ACC112 (cell line): ENCODE results near the gene HNRNPAB.

Source experiments
- H2AFZ ChIP-seq: fragments of 200-600 bp; sonication (generic); one replicate; pipeline ENCODE4 v1.6.0; 2017; ENCODE audit warnings: antibody characterized with exemption, low read length; ENCODE audit not compliant: unreplicated experiment
- H3K27ac ChIP-seq: fragments of 200-600 bp; sonication (generic); 2 replicates; pipeline ENCODE4 v1.5.1; 2014; ENCODE audit warnings: low read depth, mild to moderate bottlenecking, antibody characterized with exemption, low read length, moderate library complexity
- H3K27me3 ChIP-seq: fragments of 200-600 bp; sonication (generic); 2 replicates; pipeline ENCODE4 v1.6.1; 2014; ENCODE audit warnings: mild to moderate bottlenecking, antibody characterized with exemption, low read length, moderate library complexity, mixed read lengths; ENCODE audit not compliant: insufficient read depth
- H3K36me3 ChIP-seq: fragments of 200-600 bp; sonication (generic); 2 replicates; pipeline ENCODE4 v1.6.1; 2016; ENCODE audit warnings: mild to moderate bottlenecking, antibody characterized with exemption, low read length, moderate library complexity, mixed read lengths; ENCODE audit not compliant: insufficient read depth
- H3K4me1 ChIP-seq: fragments of 200-600 bp; sonication (generic); one replicate; pipeline ENCODE4 v1.6.1; 2016; ENCODE audit warnings: low read length, mixed read lengths; ENCODE audit not compliant: insufficient read depth, unreplicated experiment, control insufficient read depth
- H3K4me3 ChIP-seq: fragments of 200-600 bp; sonication (generic); 2 replicates; pipeline ENCODE4 v1.5.1; 2014; ENCODE audit warnings: mild to moderate bottlenecking, low read depth, low read length
- H3K79me2 ChIP-seq: fragments of 200-600 bp; sonication (generic); one replicate; pipeline ENCODE4 v1.6.0; 2016; ENCODE audit warnings: low read length; ENCODE audit not compliant: control insufficient read depth, unreplicated experiment, insufficient read depth

Gene HNRNPAB

GRCh38 chr5:178212241-178213002 is 8.1 kb downstream of the HNRNPAB start:
- Histone ChIP-seq H3K27me3 (no peaks in the 10 kb centered on the region), H3K36me3 (peaks cover 34% of the 10 kb centered on the region), H3K27ac (no peak overlapping the region), H3K4me1 (peaks cover 7% of the 10 kb centered on the region), H3K79me2 (peaks cover 24% of the 10 kb centered on the region), H2AFZ (no peak overlapping the region), H3K4me3 (no peak overlapping the region)

DNA sequence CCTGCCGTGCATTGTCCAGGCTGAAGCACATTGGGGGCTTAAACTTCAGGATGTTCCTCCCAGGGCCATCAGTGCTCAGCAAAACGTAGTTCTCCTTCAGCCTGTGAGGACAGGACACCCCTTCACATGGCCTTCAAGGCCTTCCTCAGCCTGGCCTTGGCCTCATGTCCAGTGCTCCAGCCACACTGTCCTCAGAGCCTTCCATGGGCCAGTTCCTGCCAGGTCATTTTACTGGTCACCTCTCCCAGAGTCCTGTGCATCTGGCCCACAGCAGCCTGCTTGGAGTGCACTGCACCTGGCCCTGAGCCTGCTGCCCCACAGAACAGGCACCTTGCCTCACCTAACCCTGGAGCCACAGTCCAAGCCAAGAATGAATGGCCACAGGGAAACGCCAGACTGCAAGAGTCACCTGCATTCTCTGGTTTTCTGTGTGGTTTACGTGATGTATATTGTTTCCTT is 8.7 kb downstream of the HNRNPAB start:
- Histone ChIP-seq H3K4me1 (peaks cover 1% of the 10 kb centered on the region), H3K79me2 (peaks cover 17% of the 10 kb centered on the region), H3K27me3 (no peaks in the 10 kb centered on the region), H3K36me3 (peaks cover 29% of the 10 kb centered on the region), H2AFZ (no peak overlapping the region), H3K4me3 (no peak overlapping the region), H3K27ac (no peak overlapping the region)

GRCh38 chr5:178213748-178214151 is 9.4 kb downstream of the HNRNPAB start:
- peaks cover 11% of the 10 kb centered on the region for H3K79me2 ChIP-seq

DNA sequence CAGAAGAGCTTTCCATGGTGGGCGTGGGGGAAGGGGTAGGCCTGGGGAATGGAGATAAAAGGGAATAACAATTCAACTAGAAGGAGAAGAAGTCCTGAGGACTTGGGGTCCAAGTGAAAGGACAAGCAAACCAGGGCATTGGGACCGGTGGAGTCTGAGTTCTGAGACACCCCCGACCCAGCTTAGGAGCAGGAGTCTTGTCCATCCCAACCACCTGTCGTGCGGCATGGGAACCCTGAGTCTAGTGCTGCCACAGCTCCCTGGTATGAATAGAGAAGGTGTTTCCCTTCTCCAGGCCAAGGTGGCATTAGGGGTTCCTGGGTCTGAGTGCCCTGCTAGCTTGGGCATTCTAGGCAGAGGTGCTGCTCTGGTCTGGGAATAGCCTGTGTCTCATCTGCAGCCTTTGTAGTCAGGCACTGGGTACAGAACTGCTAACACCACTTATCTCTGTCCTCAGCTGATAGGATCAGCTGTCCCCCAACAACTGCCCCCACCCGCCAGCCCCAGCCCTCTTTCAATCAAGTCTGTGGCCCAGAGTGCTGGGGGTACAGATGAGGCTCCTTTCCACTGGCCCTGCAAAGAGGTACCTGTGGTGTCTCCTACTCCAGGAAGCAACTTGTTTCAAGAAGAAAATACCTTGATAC is 9.9 kb downstream of the HNRNPAB start:
- Histone ChIP-seq H3K4me1 (no peaks in the 10 kb centered on the region), H3K27me3 (no peaks in the 10 kb centered on the region), H3K79me2 (peaks cover 5% of the 10 kb centered on the region), H2AFZ (no peak overlapping the region), H3K27ac (no peak overlapping the region), H3K36me3 (peaks cover 26% of the 10 kb centered on the region), H3K4me3 (no peak overlapping the region)

More at GRCh38 chr5:178213748-178214151, 9.4 kb downstream of the HNRNPAB start:
- Histone ChIP-seq H2AFZ (no peak overlapping the region), H3K4me1 (no peaks in the 10 kb centered on the region), H3K36me3 (peaks cover 30% of the 10 kb centered on the region), H3K27ac (no peak overlapping the region), H3K27me3 (no peaks in the 10 kb centered on the region), H3K4me3 (no peak overlapping the region)

GRCh38 chr5:178215280-178216002 is 11.1 kb downstream of the HNRNPAB start:
- Histone ChIP-seq H3K79me2 (no peaks in the 10 kb centered on the region), H2AFZ (no peak overlapping the region), H3K4me3 (no peak overlapping the region), H3K4me1 (no peaks in the 10 kb centered on the region), H3K27ac (no peak overlapping the region), H3K27me3 (no peaks in the 10 kb centered on the region), H3K36me3 (peaks cover 22% of the 10 kb centered on the region)

DNA sequence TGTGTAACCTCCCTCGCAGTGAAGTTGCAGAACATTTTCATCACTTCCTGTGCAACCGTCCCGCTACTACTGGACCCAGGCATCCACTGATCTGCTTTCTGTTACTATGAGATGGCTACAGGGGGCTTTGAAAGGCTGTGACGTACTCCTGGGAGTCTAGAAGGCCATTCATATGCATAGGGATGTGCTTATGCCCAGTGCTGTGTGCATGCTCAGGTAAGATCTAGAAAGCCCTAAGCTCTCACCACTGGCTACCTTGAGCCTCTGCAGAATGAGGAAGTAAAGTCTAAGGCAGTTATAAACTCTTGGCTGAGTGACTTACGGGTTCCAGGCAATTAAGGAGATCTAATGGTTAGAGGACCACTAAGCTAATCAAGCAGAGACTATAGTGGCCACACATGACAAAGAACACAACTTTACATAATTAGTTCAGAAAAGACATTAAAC is 11.8 kb downstream of the HNRNPAB start:
- H2AFZ ChIP-seq = no peak overlapping the region
- H3K27ac ChIP-seq = no peak overlapping the region
- no peaks in the 10 kb centered on the region for H3K27me3 ChIP-seq
- H3K4me3 ChIP-seq = no peak overlapping the region
- H3K79me2 ChIP-seq = no peaks in the 10 kb centered on the region
- H3K4me1 ChIP-seq = no peaks in the 10 kb centered on the region
- H3K36me3 ChIP-seq = peaks cover 24% of the 10 kb centered on the region

- no peak overlapping the region for H2AFZ ChIP-seq
- H3K79me2 ChIP-seq = no peaks in the 10 kb centered on the region
- peaks cover 24% of the 10 kb centered on the region for H3K36me3 ChIP-seq
- H3K4me3 ChIP-seq = no peak overlapping the region
- H3K4me1 ChIP-seq = no peaks in the 10 kb centered on the region
- H3K27ac ChIP-seq = no peak overlapping the region
- H3K27me3 ChIP-seq = no peaks in the 10 kb centered on the region
Measured at GRCh38 chr5:178216779-178217178, 12.4 kb downstream of the HNRNPAB start.

DNA sequence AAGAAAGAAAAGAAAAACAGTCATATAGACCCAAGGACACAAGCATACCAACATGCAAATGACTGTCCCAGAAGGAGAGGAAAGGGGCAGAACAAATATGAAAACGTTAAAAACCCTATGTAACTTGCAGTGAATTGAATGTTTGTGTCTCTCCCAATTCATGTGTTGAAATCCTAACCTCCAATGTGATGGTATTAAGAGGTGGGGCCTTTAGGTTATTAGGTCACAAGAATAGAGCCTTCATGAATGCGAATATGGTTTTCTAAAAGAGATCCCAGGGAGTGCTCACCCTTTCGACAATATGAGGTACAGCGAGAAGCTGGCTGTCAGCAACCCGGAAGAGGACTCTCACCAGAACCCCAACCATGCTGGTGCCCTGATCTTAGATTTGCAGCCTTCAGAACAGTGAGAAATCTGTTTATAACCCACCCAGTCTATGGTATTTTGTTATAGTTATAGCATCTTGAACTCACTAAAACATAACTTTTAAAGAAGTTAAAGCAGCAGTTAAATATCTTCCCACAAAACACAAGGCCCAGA is 14.0 kb downstream of the HNRNPAB start:
- no peaks in the 10 kb centered on the region for H3K79me2 ChIP-seq
- H3K4me3 ChIP-seq = no peak overlapping the region
- peaks cover 24% of the 10 kb centered on the region for H3K36me3 ChIP-seq
- H3K27me3 ChIP-seq = no peaks in the 10 kb centered on the region
- no peak overlapping the region for H2AFZ ChIP-seq
- peak overlapping the region; percentile 13; the same call in 1 of the 2 replicates for H3K27ac ChIP-seq
- no peaks in the 10 kb centered on the region for H3K4me1 ChIP-seq

GRCh38 chr5:178218827-178219226 is 14.5 kb downstream of the HNRNPAB start:
- Histone ChIP-seq H3K36me3 (peaks cover 20% of the 10 kb centered on the region), H3K27ac (0 out of 2 replicates have a peak overlapping the region, but pooled peaks have one; percentile 13)

GRCh38 chr5:178221282-178221681 is 16.9 kb downstream of the HNRNPAB start:
- Histone ChIP-seq H3K4me1 (no peaks in the 10 kb centered on the region), H3K27ac (no peak overlapping the region), H3K4me3 (no peak overlapping the region), H2AFZ (no peak overlapping the region), H3K79me2 (peaks cover 3% of the 10 kb centered on the region), H3K36me3 (peaks cover 14% of the 10 kb centered on the region), H3K27me3 (no peaks in the 10 kb centered on the region)

More at GRCh38 chr5:178218827-178219226, 14.5 kb downstream of the HNRNPAB start:
- Histone ChIP-seq H3K27me3 (no peaks in the 10 kb centered on the region), H3K4me3 (no peak overlapping the region), H3K79me2 (no peaks in the 10 kb centered on the region), H3K4me1 (no peaks in the 10 kb centered on the region), H2AFZ (no peak overlapping the region)
